GM12878 (cell line): ENCODE results near the gene RECQL. TPM values are rescaled to one million over a fixed set of nuclear protein-coding genes. Genes with fewer than 3 reads are reported as not detected.

ENCODE experiments used
- ATAC-seq: fragments of 200-7000 bp; cut with Tn5 transposase; 3 replicates; pipeline ENCODE4 v1.9.1; 2020; ENCODE audit warnings: mild to moderate bottlenecking, moderate library complexity
- BruUV-seq: library from RNA; stranded (reverse); fragments of 400-500 nt; replicated peaks from 2 replicates; lab custom pipeline; 2021; lab: Mats Ljungman, UMichigan
- CTCF ChIA-PET: fragments of 300-600 bp; sonication (Branson Sonifier 250); formaldehyde crosslinking; extraction: SDS; loops from one replicate; lab custom pipeline; 2021; ENCODE audit warnings: inconsistent platforms; lab: Yijun Ruan, JAX
- POLR2A ChIA-PET: fragments of 350-600 bp; formaldehyde crosslinking; extraction: SDS; loops from one replicate; lab custom pipeline; 2021; ENCODE audit warnings: inconsistent platforms; lab: Charles Lee
- RAD21 ChIA-PET: fragments of 300-600 bp; sonication (Branson Sonifier 250); formaldehyde crosslinking; loops from one replicate; lab custom pipeline; 2023; ENCODE audit warnings: antibody characterized with exemption; ENCODE audit not compliant: unreplicated experiment; lab: Charles Lee
- SMC1A ChIA-PET: fragments of 300-600 bp; sonication (Branson Sonifier 250); formaldehyde crosslinking; loops from one replicate; lab custom pipeline; 2023; ENCODE audit not compliant: unreplicated experiment, uncharacterized antibody; lab: Charles Lee
- DNase-seq: peaks from one replicate; pipeline ENCODE4 v3.0.0-alpha.2; 2011; ENCODE audit warnings: low read depth, low spot score
- FAIRE-seq: peaks from 3 replicates; lab custom pipeline; 2011; peaks lifted over from hg19 to GRCh38; lab: Jason Lieb, UNC
- H2AFZ ChIP-seq: 2 replicates; pipeline ENCODE4 v1.6.0; 2011; ENCODE audit warnings: low read depth, low read length, control low read depth; ENCODE audit not compliant: control insufficient read depth
- H3K27ac ChIP-seq: 2 replicates; pipeline ENCODE4 v1.5.1; 2011; ENCODE audit warnings: control low read depth; ENCODE audit not compliant: control insufficient read depth, insufficient read depth
- H3K27me3 ChIP-seq, 2 experiments: replicated peaks in 1 of 2; 2 replicates each; pipeline versions ENCODE4 v1.6.0 to v1.6.1; 2011; ENCODE audit warnings: low read length in 1 of 2; ENCODE audit not compliant: control insufficient read depth in 2 of 2, insufficient read depth in 2 of 2
- H3K36me3 ChIP-seq, 2 experiments: 2 replicates each; pipeline ENCODE4 v1.5.1; 2011; ENCODE audit warnings: low read length in 1 of 2; ENCODE audit not compliant: control insufficient read depth in 2 of 2, insufficient read depth in 2 of 2
- H3K4me1 ChIP-seq: 2 replicates; pipeline ENCODE4 v1.6.1; 2011; ENCODE audit warnings: mild to moderate bottlenecking, low read length, moderate library complexity, mixed read lengths; ENCODE audit not compliant: control insufficient read depth, insufficient read depth
- H3K4me2 ChIP-seq: 2 replicates; pipeline ENCODE4 v1.6.0; 2011; ENCODE audit warnings: control low read depth; ENCODE audit not compliant: control insufficient read depth, insufficient read depth
- H3K4me3 ChIP-seq: fragments of 200-600 bp; sonication (generic); 2 replicates; pipeline ENCODE4 v1.5.1; 2016
- H3K79me2 ChIP-seq: 2 replicates; pipeline ENCODE4 v1.6.0; 2011; ENCODE audit warnings: low read length; ENCODE audit not compliant: control insufficient read depth, insufficient read depth
- H3K9ac ChIP-seq: 2 replicates; pipeline ENCODE4 v1.8.0; 2011; ENCODE audit warnings: low read length, control low read depth, mixed read lengths; ENCODE audit not compliant: control insufficient read depth, insufficient read depth
- H3K9me3 ChIP-seq: replicated peaks from 3 replicates; pipeline ENCODE4 v1.5.1; 2011; ENCODE audit warnings: mild to moderate bottlenecking, low read length; ENCODE audit not compliant: control insufficient read depth, insufficient read depth
- H4K20me1 ChIP-seq: 2 replicates; pipeline ENCODE4 v1.6.0; 2011; ENCODE audit not compliant: control insufficient read depth, insufficient read depth
- CBFB ChIP-seq: IDR thresholded peaks from 2 replicates; pipeline ENCODE4 v1.6.1; 2016; ENCODE audit warnings: antibody characterized with exemption, low read depth
- EP300 ChIP-seq, 2 experiments: fragments of 150-350 bp in 1 of 2; IDR thresholded peaks; 2 replicates each; pipeline ENCODE4 v1.6.1; 2011 to 2012; ENCODE audit warnings: low read depth in 2 of 2, low read length in 2 of 2, borderline replicate concordance in 1 of 2, improper control_type of control experiment in 1 of 2, inconsistent platforms in 1 of 2; ENCODE audit not compliant: control insufficient read depth in 1 of 2
- NR2C2 ChIP-seq: IDR thresholded peaks from 2 replicates; pipeline ENCODE4 v1.6.1; 2011; ENCODE audit warnings: borderline replicate concordance, low read depth; ENCODE audit not compliant: control insufficient read depth, insufficient read length
- PAX5 ChIP-seq: IDR thresholded peaks from 2 replicates; pipeline ENCODE4 v1.6.1; 2011; ENCODE audit warnings: low read depth, low read length, borderline replicate concordance
- RUNX3 ChIP-seq: IDR thresholded peaks from 2 replicates; pipeline ENCODE4 v1.6.1; 2012; ENCODE audit warnings: low read length, inconsistent platforms
- YY1 ChIP-seq: IDR thresholded peaks from 2 replicates; pipeline ENCODE4 v1.6.1; 2011; ENCODE audit warnings: low read depth, mild to moderate bottlenecking, low read length
- ZSCAN29 ChIP-seq: fragments of 450-650 bp; IDR thresholded peaks from 2 replicates; pipeline ENCODE4 v1.6.1; 2017; ENCODE audit warnings: mild to moderate bottlenecking, moderate library complexity
- ZZZ3 ChIP-seq: IDR thresholded peaks from 2 replicates; pipeline ENCODE4 v1.6.1; 2011; ENCODE audit warnings: low read depth; ENCODE audit not compliant: control insufficient read depth, insufficient read length
- WGBS: methylation state at CpG from one replicate; pipeline ENCODE4 v1.1.6; 2016; ENCODE audit warnings: low lambda C conversion rate; ENCODE audit not compliant: insufficient replicate concordance, insufficient coverage; ENCODE audit errors: missing lambda C conversion rate; 5-methylcytosine and 5-hydroxymethylcytosine counted together
- in situ Hi-C: fragments of 300-500 bp; cut with MboI; formaldehyde crosslinking; loops from 9 replicates; pipeline ENCODE4 v1.14.3; 2018; ENCODE audit warnings: mixed read lengths
- intact Hi-C: fragments of 100-400 bp; cut with micrococcal nuclease; formaldehyde crosslinking; loops from one replicate; pipeline ENCODE4 v1.14.2; 2022; ENCODE audit not compliant: unreplicated experiment
- polyA plus RNA-seq, 11 experiments: library from polyadenylated mRNA; depleted of rRNA in 4 of 11; unstranded in 6 of 11; stranded (reverse) in 5 of 11; fragments of >200 nt; fragmentation: Nextera tagmentation in 4 of 11; fragmentation: Illumina TruSeq in 1 of 11; extraction: Ambion mirVana in 4 of 11; extraction: Trizol in 1 of 11; gene quantifications; 1 replicate in 1 of 11; 2 replicates in 10 of 11; pipeline versions ENCODE4 v1.2.1 to v1.2.3, GENCODE V29; 2011 to 2016; ENCODE audit warnings: inconsistent platforms in 2 of 11, missing spikeins in 2 of 11, low read depth in 1 of 11
- total RNA-seq, 4 experiments: library from RNA; depleted of rRNA in 3 of 4; stranded (reverse); fragments of >200 nt in 3 of 4; fragmentation: Illumina TruSeq in 1 of 4; extraction: Trizol in 1 of 4; gene quantifications; 2 replicates each; pipeline versions ENCODE4 v1.2.1 to v1.2.3, GENCODE V29; 2013 to 2021
- TF ChIP-seq, protein P1 (sequence below): fragments of 150-350 bp; IDR thresholded peaks from 2 replicates; pipeline ENCODE4 v1.6.1; 2016; ENCODE audit warnings: low read depth, low read length
- TF ChIP-seq, protein P2 (sequence below): fragments of 450-650 bp; conservative IDR thresholded peaks from 2 replicates; pipeline ENCODE4 v1.6.1; 2017; ENCODE audit warnings: mild to moderate bottlenecking, moderate library complexity

Gene RECQL
- total and polyA plus RNA-seq, 10 of the 15 experiments (the other 5 are each of a cell fraction or from before 2014, with no cell fraction given), result 47.4 to 130 (median 70.8) TPM

DNA sequence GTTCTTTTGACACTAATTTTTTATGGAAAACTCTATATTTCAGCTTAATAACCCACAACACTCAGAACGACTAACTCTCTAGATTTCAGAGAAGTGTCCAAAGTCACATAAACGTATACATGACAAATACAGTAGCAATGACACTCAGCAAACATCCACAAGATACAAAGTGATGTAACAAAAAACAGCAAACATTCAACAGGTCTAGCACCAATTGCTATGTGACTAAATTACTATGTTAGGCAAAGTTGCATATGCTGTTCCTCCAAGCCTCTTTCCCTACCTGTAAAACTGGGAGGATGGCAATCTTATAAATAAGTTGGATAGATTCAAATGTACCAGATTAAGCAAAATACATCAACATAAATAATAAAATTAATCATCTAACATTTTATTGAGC lies 1.7 kb downstream of the RECQL start:
- H3K27ac ChIP-seq, result no peak overlapping the region
- TF ChIP-seq YY1 (no peak), NR2C2 (no peak), EP300 (IDR thresholded peaks at IDR 0.05; ENCODE audit: borderline replicate concordance in 1 of 2, control insufficient read depth in 1 of 2, low read depth in 2 of 2, low read length in 2 of 2) (no peak), PAX5 (no peak), ZSCAN29 (no peak), RUNX3 (no peak), CBFB (no peak), ZZZ3 (no peak)
- TF ChIP-seq, protein P1, sequence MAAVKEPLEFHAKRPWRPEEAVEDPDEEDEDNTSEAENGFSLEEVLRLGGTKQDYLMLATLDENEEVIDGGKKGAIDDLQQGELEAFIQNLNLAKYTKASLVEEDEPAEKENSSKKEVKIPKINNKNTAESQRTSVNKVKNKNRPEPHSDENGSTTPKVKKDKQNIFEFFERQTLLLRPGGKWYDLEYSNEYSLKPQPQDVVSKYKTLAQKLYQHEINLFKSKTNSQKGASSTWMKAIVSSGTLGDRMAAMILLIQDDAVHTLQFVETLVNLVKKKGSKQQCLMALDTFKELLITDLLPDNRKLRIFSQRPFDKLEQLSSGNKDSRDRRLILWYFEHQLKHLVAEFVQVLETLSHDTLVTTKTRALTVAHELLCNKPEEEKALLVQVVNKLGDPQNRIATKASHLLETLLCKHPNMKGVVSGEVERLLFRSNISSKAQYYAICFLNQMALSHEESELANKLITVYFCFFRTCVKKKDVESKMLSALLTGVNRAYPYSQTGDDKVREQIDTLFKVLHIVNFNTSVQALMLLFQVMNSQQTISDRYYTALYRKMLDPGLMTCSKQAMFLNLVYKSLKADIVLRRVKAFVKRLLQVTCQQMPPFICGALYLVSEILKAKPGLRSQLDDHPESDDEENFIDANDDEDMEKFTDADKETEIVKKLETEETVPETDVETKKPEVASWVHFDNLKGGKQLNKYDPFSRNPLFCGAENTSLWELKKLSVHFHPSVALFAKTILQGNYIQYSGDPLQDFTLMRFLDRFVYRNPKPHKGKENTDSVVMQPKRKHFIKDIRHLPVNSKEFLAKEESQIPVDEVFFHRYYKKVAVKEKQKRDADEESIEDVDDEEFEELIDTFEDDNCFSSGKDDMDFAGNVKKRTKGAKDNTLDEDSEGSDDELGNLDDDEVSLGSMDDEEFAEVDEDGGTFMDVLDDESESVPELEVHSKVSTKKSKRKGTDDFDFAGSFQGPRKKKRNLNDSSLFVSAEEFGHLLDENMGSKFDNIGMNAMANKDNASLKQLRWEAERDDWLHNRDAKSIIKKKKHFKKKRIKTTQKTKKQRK, result no peak
- TF ChIP-seq, protein P2, sequence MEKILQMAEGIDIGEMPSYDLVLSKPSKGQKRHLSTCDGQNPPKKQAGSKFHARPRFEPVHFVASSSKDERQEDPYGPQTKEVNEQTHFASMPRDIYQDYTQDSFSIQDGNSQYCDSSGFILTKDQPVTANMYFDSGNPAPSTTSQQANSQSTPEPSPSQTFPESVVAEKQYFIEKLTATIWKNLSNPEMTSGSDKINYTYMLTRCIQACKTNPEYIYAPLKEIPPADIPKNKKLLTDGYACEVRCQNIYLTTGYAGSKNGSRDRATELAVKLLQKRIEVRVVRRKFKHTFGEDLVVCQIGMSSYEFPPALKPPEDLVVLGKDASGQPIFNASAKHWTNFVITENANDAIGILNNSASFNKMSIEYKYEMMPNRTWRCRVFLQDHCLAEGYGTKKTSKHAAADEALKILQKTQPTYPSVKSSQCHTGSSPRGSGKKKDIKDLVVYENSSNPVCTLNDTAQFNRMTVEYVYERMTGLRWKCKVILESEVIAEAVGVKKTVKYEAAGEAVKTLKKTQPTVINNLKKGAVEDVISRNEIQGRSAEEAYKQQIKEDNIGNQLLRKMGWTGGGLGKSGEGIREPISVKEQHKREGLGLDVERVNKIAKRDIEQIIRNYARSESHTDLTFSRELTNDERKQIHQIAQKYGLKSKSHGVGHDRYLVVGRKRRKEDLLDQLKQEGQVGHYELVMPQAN, result no peak
- RAD21 ChIA-PET, result no interaction called here
- ATAC-seq (no peak), DNase-seq (no peak), FAIRE-seq (no peak)
- no peaks in the 10 kb centered on the region for H4K20me1 ChIP-seq
- H3K79me2 ChIP-seq, result peaks cover 55% of the 10 kb centered on the region
- H3K4me3 ChIP-seq, result peak overlapping the region; percentile 94
- SMC1A ChIA-PET, result no interaction called here
- peak overlapping the region; percentile 61 for H3K4me2 ChIP-seq
- no TSS peak for BruUV-seq
- no peaks in the 10 kb centered on the region for H3K27me3 ChIP-seq
- 63% methylated on average over 2 of the region's 2 CpGs for WGBS
- H2AFZ ChIP-seq, result no peak overlapping the region
- peaks cover 1 to 22% of the 10 kb centered on the region in 2 experiments; a peak in 3 of 4 replicates for H3K36me3 ChIP-seq
- intact Hi-C loops, result loop anchor here (5.0 kb wide), 2 partner anchors 62 to 158 kb away; partner anchors contain the start of genes LDHB and PYROXD1
- H3K4me1 ChIP-seq, result peaks cover 9% of the 10 kb centered on the region
- in situ Hi-C loops, result loop anchor here (5.0 kb wide), 1 partner anchor 158 kb away; the partner anchor contains the start of gene LDHB
- POLR2A ChIA-PET, result no interaction called here
- peak overlapping the region; percentile 99 for H3K9ac ChIP-seq
- CTCF ChIA-PET, result interaction anchor here (1.3 to 1.5 kb wide), 2 partner anchors 11 to 26 kb away, joined by 3 to 4 read pairs; no protein-coding TSS in a partner anchor
- H3K9me3 ChIP-seq, result no peaks in the 10 kb centered on the region
